ENCODE measurements around the gene LTA4H.

LTA4H gene

GRCh38 chr12:95989504-95990123 is 45.8 kb downstream of the LTA4H start:
- Histone ChIP-seq H3K27ac (no peak overlapping the region), H3K4me3 (ENCODE audit: low read depth, low read length) (no peak overlapping the region), H3K36me3 (replicated peaks) (no peaks in the 10 kb centered on the region), H3K27me3 (replicated peaks) (peaks cover 4% of the 10 kb centered on the region)
- TF ChIP-seq CTCF (IDR thresholded peaks at IDR 0.05; ENCODE audit: low read depth, low read length, missing control alignments) = no peak
- in situ Hi-C loops (cut with HindIII; ENCODE audit: low pct_ligation_motif_present, low sequenced_read_pairs) = no loop called here
- DNase-seq = no peak

- in situ Hi-C loops (cut with HindIII; ENCODE audit: low pct_ligation_motif_present, low sequenced_read_pairs) = no loop called here
- TF ChIP-seq CTCF (IDR thresholded peaks at IDR 0.05; ENCODE audit: low read depth, low read length, missing control alignments) = no peak
- Histone ChIP-seq H3K36me3 (replicated peaks) (no peaks in the 10 kb centered on the region), H3K27me3 (replicated peaks) (peaks cover 4% of the 10 kb centered on the region), H3K27ac (no peak overlapping the region), H3K4me3 (ENCODE audit: low read depth, low read length) (no peak overlapping the region)
- no peak for DNase-seq
Measured at GRCh38 chr12:95988506-95989275, 46.7 kb downstream of the LTA4H start.

- Histone ChIP-seq H3K27me3 (replicated peaks) (peaks cover 4% of the 10 kb centered on the region), H3K36me3 (replicated peaks) (no peaks in the 10 kb centered on the region), H3K27ac (no peak overlapping the region), H3K4me3 (ENCODE audit: low read depth, low read length) (no peak overlapping the region)
- DNase-seq = no peak
- in situ Hi-C loops (cut with HindIII; ENCODE audit: low pct_ligation_motif_present, low sequenced_read_pairs) = no loop called here
- TF ChIP-seq CTCF (IDR thresholded peaks at IDR 0.05; ENCODE audit: low read depth, low read length, missing control alignments) = no peak
Measured at GRCh38 chr12:95986635-95987570, 48.5 kb downstream of the LTA4H start.

GRCh38 chr12:95984682-95985081 is 50.7 kb downstream of the LTA4H start:
- Histone ChIP-seq H3K4me3 (ENCODE audit: low read depth, low read length) (no peak overlapping the region), H3K27me3 (replicated peaks) (peaks cover 2% of the 10 kb centered on the region), H3K27ac (no peak overlapping the region), H3K36me3 (replicated peaks) (no peaks in the 10 kb centered on the region)
- no peak for DNase-seq
- no peak for TF ChIP-seq CTCF (IDR thresholded peaks at IDR 0.05; ENCODE audit: low read depth, low read length, missing control alignments)
- in situ Hi-C loops (cut with HindIII; ENCODE audit: low pct_ligation_motif_present, low sequenced_read_pairs) = no loop called here

GRCh38 chr12:95982602-95983001 is 52.8 kb downstream of the LTA4H start:
- H3K36me3 ChIP-seq (replicated peaks) = no peaks in the 10 kb centered on the region

More at GRCh38 chr12:95982602-95983001, 52.8 kb downstream of the LTA4H start:
- TF ChIP-seq CTCF (IDR thresholded peaks at IDR 0.05; ENCODE audit: low read depth, low read length, missing control alignments) = no peak
- in situ Hi-C loops (cut with HindIII; ENCODE audit: low pct_ligation_motif_present, low sequenced_read_pairs) = no loop called here
- Histone ChIP-seq H3K4me3 (ENCODE audit: low read depth, low read length) (no peak overlapping the region), H3K27me3 (replicated peaks) (no peaks in the 10 kb centered on the region), H3K27ac (no peak overlapping the region)
- DNase-seq = no peak
